NCI-H1436 (cell line): Measurements from ENCODE around the gene POMT2.

Experiments used
- DNase-seq: peaks from one replicate; lab custom pipeline; 2025; lab: John Stamatoyannopoulos, UW

The POMT2 gene

DNA sequence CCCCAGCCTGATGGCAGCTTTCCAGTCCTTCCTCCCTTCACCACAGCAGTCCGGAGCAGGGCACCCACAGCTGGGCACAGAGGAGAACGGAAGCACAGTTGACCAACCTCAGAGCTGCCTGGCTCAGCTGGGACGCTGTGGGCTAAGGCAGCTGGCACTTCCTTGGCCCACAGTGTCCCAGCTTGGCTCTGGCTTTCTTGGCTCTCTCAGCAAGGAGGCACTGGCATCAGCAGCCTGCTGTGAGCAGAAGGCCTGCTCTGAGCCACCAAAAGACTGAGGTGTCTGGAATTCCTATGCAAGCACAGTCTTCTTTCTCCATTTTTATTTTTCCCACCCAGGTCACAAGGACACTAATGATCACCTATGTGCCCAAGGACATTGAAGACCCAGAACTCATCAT, 82.3 kb downstream of the POMT2 start:
- no peak for DNase-seq

DNA sequence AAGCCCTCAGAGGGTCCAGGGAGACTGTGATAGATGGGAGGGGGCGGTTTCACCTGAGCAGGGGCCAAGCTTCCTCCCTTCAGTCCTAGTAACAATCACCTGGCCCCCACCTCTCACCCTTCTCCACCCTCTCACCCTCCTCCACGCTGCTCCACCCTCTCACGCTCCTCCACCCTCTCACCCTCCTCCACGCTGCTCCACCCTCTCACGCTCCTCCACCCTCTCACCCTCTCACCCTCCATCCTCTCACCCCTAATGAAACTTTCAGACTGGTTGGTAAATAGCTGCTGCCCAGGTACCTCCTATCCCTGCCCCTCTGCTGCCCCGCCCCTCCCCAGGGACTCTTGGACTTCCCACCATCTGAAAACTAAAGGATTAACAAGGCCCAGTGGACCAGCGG, 83.9 kb downstream of the POMT2 start:
- no peak for DNase-seq

DNA sequence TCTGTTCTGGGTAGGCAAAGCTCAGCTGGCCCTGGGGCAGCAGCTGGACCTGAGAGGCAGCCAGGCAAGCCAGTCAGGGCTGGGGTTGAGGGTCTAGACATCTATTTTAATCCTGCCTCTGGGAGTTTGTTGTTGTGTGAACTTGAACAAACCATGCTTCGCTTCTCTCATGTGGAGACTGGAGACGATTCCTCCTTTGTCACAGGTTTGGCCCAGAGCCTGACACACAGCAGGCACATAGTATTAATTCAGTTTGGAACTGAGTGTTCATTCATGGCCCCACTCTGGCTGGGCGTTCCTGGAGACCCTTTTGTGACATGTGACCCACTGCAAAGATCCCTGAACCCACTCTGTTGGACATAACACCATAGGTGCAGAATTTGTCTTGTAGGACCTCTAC, 89.0 kb downstream of the POMT2 start:
- no peak for DNase-seq

DNA sequence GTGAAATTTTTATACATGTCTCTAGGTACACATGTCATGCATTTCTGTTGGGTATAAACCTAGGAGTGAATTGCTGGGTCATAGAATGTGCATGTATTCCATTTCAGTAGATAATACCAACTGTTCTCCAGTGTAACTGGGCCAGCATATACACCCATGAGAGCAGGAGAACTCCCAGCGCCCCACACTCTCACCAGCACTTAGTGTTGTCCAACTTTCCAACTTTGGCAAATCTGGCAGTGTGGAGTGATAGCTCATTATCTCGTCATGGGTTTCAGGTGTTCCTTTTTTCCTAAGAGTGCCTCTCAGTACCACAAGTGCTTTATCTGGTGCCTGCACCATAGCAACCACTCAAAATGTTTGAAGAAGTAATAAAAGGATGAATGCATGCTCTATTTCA, 89.8 kb downstream of the POMT2 start:
- DNase-seq = no peak

DNA sequence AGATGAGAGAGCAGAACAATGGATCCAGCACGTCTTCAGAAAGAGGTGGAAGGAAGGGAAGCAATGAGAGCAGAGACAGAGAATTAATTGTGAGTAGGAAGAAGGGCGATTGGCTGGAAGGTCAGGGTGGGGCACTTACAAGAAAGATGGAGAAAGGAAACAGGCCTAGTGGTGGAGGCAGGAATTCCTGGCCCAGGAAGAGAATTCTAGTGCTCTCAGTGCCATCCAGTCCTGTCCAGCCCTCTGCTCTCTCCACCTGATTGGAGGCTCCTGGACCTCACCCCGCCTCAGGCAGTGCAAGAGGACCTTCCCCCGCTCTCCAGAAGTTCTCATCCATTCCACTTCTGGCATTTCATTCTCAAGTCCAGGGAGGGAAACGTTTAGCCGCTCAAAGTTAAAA, 92.6 kb downstream of the POMT2 start:
- no peak for DNase-seq

DNA sequence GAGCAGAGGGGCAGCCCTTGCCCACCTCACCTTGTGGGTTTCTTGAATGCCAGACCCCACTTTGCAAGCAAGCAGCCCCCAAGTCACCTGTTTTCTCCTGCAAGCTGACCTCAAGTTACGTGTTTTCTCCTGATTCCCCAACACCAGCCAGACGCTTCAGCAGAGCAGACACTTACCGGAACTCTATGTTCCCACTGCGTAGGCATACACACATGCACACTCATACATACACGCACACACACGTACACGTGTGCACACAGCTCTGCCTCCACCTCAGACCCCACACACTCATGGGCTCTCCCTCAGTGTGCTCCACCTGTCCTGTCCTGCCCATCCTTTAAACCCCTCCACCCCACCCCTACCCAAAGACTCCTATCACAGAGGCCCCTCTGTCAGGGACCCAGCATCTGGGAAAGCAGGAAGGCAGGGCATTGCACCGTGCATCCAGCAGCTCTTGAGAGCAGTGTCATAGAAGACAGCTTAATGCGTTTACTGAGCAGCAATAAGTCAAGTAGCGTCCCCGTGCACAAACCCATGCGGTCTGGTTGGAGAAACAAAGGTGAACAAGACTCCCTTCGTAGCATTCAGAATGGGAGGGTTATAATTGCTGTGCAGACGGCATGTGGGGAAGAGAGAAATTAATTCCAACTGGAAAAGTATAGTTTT, 94.7 kb downstream of the POMT2 start:
- no peak for DNase-seq

DNA sequence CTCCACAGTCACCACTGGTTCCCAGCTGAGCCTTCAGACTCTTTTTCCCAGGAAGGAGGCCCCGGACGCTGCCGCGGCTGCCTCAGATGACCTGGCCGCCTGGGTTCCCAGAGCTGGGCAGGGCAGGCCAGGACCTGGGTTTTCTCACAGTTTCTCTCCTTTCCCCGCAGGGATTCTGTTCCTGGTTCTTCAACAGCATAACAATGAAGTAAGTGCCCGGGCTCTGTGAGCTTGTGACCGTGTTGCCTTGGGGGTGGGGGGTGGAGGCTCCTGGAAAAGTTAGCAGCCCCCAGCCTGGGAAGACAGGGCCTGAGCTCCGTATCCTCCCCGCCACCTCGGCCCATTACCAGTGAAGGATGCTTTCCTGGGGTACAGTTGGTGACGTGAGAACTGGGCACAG, 95.4 kb downstream of the POMT2 start:
- no peak for DNase-seq
